ENCODE data around the gene CCDC191. TPM values are rescaled to one million over a fixed set of nuclear protein-coding genes. Genes with fewer than 3 reads are reported as not detected.
A peak's percentile ranks its signal among the peaks of the same experiment; 100 is the strongest.

The CCDC191 gene
- total and polyA plus RNA-seq, 4 experiments from 2014 or later: 1.3 to 7.1 (median 3.9) TPM

DNA sequence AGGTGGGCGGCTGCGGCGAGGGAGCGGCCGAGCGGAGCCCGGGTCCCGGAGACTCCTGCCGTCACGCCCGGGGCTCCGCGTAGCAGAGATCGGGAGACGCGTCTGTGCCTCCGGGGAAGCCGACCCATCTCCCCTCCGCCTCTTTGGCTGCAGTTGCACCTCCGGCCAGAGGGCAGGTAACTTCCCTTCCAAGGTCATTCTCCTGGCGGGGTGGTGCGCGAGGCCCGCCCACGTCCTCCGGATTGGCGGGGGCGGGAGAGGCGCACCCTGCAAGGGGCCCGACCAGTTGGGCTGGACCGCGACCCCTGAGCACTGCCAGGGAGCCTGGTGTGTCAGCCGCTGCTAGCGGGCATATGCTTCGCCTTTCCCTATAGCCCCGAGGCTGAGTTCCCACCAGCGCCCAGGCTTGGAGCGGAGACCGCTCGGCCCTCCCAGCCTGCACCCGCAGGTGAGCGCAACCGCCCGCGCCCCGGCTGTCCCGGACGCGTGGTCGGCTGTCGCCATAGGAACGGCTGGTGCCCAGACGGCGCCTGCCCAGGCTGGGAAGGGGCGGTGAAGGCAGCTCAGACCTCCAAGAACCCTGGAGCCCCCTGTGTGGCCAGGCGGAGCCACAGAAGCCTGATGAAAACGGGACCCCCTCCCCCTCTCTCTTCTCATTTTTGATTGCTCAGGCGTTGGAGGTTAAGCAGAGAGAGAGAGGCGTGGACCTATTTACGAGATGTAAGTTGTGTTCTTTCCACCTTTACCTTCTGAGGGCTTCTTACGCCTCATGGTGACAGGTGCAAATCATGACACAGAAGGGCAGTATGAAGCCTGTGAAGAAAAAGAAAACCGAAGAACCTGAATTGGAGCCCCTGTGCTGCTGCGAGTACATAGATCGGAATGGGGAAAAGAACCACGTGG lies 108.1 kb downstream of the CCDC191 start:
- peak; percentile 19 to 48 (median 36) for DNase-seq
- Mint-ChIP-seq H3K36me3 (peaks cover 4 to 5% of the 10 kb centered on the region in 2 donors), H3K27ac (peak overlapping the region in 6 of 7 donors; percentile 32 to 82 (median 72)), H3K9me3 (no peaks in the 10 kb centered on the region), H3K4me1 (peaks cover 9 to 28% (median 15%) of the 10 kb centered on the region in 4 donors), H3K27me3 (peaks cover 3 to 5% of the 10 kb centered on the region in 2 donors), H3K4me3 (peak overlapping the region; percentile 70 to 83 (median 77))
- H3K4me3 ChIP-seq (ENCODE audit: low read length in 2 of 2): peak overlapping the region in 1 of 2 donors; percentile 66
- POLR2A ChIA-PET (ENCODE audit: partially characterized antibody): no interaction called here
- H3K36me3 ChIP-seq (ENCODE audit: insufficient read depth, low read length): no peaks in the 10 kb centered on the region
- H3K27me3 ChIP-seq (ENCODE audit: insufficient read depth, low read length): no peaks in the 10 kb centered on the region
- CTCF ChIA-PET (ENCODE audit: partially characterized antibody): no interaction called here
- peak overlapping the region; percentile 19 for H3K27ac ChIP-seq (ENCODE audit: low read depth, low read length)
- H3K9me3 ChIP-seq (ENCODE audit: control insufficient read depth in 1 of 2, low read length in 2 of 2): no peaks in the 10 kb centered on the region
- intact Hi-C loops (cut with micrococcal nuclease): loop anchor here (1.0 kb wide), 1 partner anchor 252 kb away; the partner anchor contains the start of gene USF3
- H3K4me1 ChIP-seq (ENCODE audit: insufficient read depth, low read length): peaks cover 14% of the 10 kb centered on the region

GRCh38 chr3:113947372-113948014 lies 108.8 kb downstream of the CCDC191 start, which contains the start of gene ZDHHC23:
TSS of gene ZDHHC23 (plus strand) at chr3:113948013. CDS start at chr3:113948803, 790 bp downstream.
- peak; percentile 71 to 79 (median 75) for DNase-seq
- no peaks in the 10 kb centered on the region for H3K27me3 ChIP-seq (ENCODE audit: insufficient read depth, low read length)
- Mint-ChIP-seq H3K36me3 (peaks cover 0 to 5% of the 10 kb centered on the region in 2 donors), H3K9me3 (no peaks in the 10 kb centered on the region), H3K27me3 (peaks cover 3 to 5% of the 10 kb centered on the region in 2 donors), H3K4me3 (peak within 1 kb of the TSS; percentile 86 to 90 (median 87)), H3K4me1 (peaks cover 8 to 23% (median 11%) of the 10 kb centered on the region in 4 donors), H3K27ac (peak within 1 kb of the TSS; percentile 78 to 87 (median 82))
- H3K27ac ChIP-seq (ENCODE audit: low read depth, low read length): peak within 1 kb of the TSS; percentile 19
- no peaks in the 10 kb centered on the region for H3K9me3 ChIP-seq (ENCODE audit: control insufficient read depth in 1 of 2, low read length in 2 of 2)
- POLR2A ChIA-PET (ENCODE audit: partially characterized antibody): no interaction called here
- intact Hi-C loops (cut with micrococcal nuclease): loop anchor here (1.0 kb wide), 3 partner anchors 109 to 251 kb away; partner anchors contain the start of genes CCDC191, QTRT2 and USF3
- CTCF ChIA-PET (ENCODE audit: partially characterized antibody): no interaction called here
- H3K36me3 ChIP-seq (ENCODE audit: insufficient read depth, low read length): no peaks in the 10 kb centered on the region
- peak within 1 kb of the TSS; percentile 57 to 66 for H3K4me3 ChIP-seq (ENCODE audit: low read length in 2 of 2)
- H3K4me1 ChIP-seq (ENCODE audit: insufficient read depth, low read length): peaks cover 14% of the 10 kb centered on the region

DNA sequence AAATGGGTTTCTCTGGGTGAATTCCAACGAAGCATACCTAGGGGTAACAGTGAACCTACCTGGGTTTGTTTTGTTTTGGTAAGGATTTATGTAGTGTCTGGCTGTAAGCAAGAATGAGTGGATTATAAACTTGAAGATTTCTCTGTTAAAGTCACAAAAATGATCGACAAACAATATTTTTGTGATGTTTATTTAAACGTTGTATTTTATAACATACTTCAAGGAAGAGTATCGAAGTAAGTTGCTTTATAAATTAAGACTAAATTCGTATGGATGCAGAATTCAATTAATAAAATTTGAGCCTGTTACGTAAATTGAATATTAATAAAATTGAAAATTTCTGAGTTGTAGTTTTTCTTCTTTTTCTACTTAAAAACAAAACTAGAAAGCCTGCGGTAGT lies 109.5 kb downstream of the CCDC191 start:
- CTCF ChIA-PET (ENCODE audit: partially characterized antibody): no interaction called here
- Mint-ChIP-seq H3K4me1 (peaks cover 8 to 23% (median 11%) of the 10 kb centered on the region in 4 donors), H3K27ac (peak overlapping the region in 6 of 7 donors; percentile 78 to 87 (median 82)), H3K4me3 (peak overlapping the region; percentile 86 to 90 (median 87)), H3K9me3 (no peaks in the 10 kb centered on the region), H3K27me3 (peaks cover 3 to 5% of the 10 kb centered on the region in 2 donors), H3K36me3 (peaks cover 0 to 5% of the 10 kb centered on the region in 2 donors)
- Histone ChIP-seq H3K4me1 (ENCODE audit: insufficient read depth, low read length) (peaks cover 14% of the 10 kb centered on the region), H3K36me3 (ENCODE audit: insufficient read depth, low read length) (no peaks in the 10 kb centered on the region), H3K9me3 (ENCODE audit: control insufficient read depth in 1 of 2, low read length in 2 of 2) (no peaks in the 10 kb centered on the region), H3K27ac (ENCODE audit: low read depth, low read length) (no peak overlapping the region), H3K27me3 (ENCODE audit: insufficient read depth, low read length) (no peaks in the 10 kb centered on the region), H3K4me3 (ENCODE audit: low read length in 2 of 2) (no peak overlapping the region)
- no peak for DNase-seq
- intact Hi-C loops (cut with micrococcal nuclease): loop anchor here (1.0 kb wide), 2 partner anchors 109 to 202 kb away; partner anchors contain the start of genes CCDC191 and QTRT2
- POLR2A ChIA-PET (ENCODE audit: partially characterized antibody): no interaction called here

GRCh38 chr3:113927556-113927955 lies 128.8 kb downstream of the CCDC191 start:
- POLR2A ChIA-PET (ENCODE audit: partially characterized antibody): no interaction called here
- no peaks in the 10 kb centered on the region for H3K36me3 ChIP-seq (ENCODE audit: insufficient read depth, low read length)
- intact Hi-C loops (cut with micrococcal nuclease): no loop called here
- H3K9me3 ChIP-seq (ENCODE audit: control insufficient read depth in 1 of 2, low read length in 2 of 2): peaks cover 0 to 4% of the 10 kb centered on the region in 2 donors
- no peak overlapping the region for H3K4me3 Mint-ChIP-seq
- no peaks in the 10 kb centered on the region for H3K4me1 ChIP-seq (ENCODE audit: insufficient read depth, low read length)
- H3K36me3 Mint-ChIP-seq: peaks cover 13 to 14% of the 10 kb centered on the region in 2 donors
- peaks cover 0 to 1% (median 0%) of the 10 kb centered on the region in 4 donors for H3K4me1 Mint-ChIP-seq
- no peak overlapping the region for H3K27ac Mint-ChIP-seq
- H3K4me3 ChIP-seq (ENCODE audit: low read length in 2 of 2): no peak overlapping the region
- H3K9me3 Mint-ChIP-seq: peaks cover 0 to 38% (median 25%) of the 10 kb centered on the region in 8 donors
- H3K27me3 ChIP-seq (ENCODE audit: insufficient read depth, low read length): no peaks in the 10 kb centered on the region
- CTCF ChIA-PET (ENCODE audit: partially characterized antibody): interaction anchor here (1.1 kb wide), 1 partner anchor 191 kb away, joined by 3 read pairs; no protein-coding TSS in a partner anchor
- H3K27me3 Mint-ChIP-seq: peaks cover 11 to 19% of the 10 kb centered on the region in 2 donors
- H3K27ac ChIP-seq (ENCODE audit: low read depth, low read length): no peak overlapping the region
- DNase-seq: no peak

- H3K27me3 Mint-ChIP-seq: no peaks in the 10 kb centered on the region
These were observed 141.7 kb downstream of the CCDC191 start for GRCh38 chr3:113914646-113915045.

More at GRCh38 chr3:113914646-113915045, 141.7 kb downstream of the CCDC191 start:
- POLR2A ChIA-PET (ENCODE audit: partially characterized antibody): no interaction called here
- no peaks in the 10 kb centered on the region for H3K36me3 ChIP-seq (ENCODE audit: insufficient read depth, low read length)
- DNase-seq: no peak
- CTCF ChIA-PET (ENCODE audit: partially characterized antibody): interaction anchor here (1.1 to 10.0 kb wide), 4 partner anchors 9 to 180 kb away, joined by 3 to 157 read pairs (median 22); partner anchors contain the start of gene GRAMD1C
- no peaks in the 10 kb centered on the region for H3K27me3 ChIP-seq (ENCODE audit: insufficient read depth, low read length)
- H3K27ac ChIP-seq (ENCODE audit: low read depth, low read length): no peak overlapping the region
- intact Hi-C loops (cut with micrococcal nuclease): no loop called here
- no peak overlapping the region for H3K4me3 Mint-ChIP-seq
- no peaks in the 10 kb centered on the region for H3K9me3 Mint-ChIP-seq
- H3K9me3 ChIP-seq (ENCODE audit: control insufficient read depth in 1 of 2, low read length in 2 of 2): no peaks in the 10 kb centered on the region
- H3K27ac Mint-ChIP-seq: no peak overlapping the region
- H3K4me3 ChIP-seq (ENCODE audit: low read length in 2 of 2): no peak overlapping the region
- no peaks in the 10 kb centered on the region for H3K36me3 Mint-ChIP-seq
- H3K4me1 ChIP-seq (ENCODE audit: insufficient read depth, low read length): no peaks in the 10 kb centered on the region
- peaks cover 0 to 5% (median 4%) of the 10 kb centered on the region in 4 donors for H3K4me1 Mint-ChIP-seq

Measured in CD4-positive, alpha-beta memory T cell (primary cell).